Astrocyte (in vitro differentiated cells and primary cell): Measurements from ENCODE around the gene MISP.

Source experiments
- EZH2 ChIP-seq: IDR thresholded peaks from 2 replicates; pipeline ENCODE4 v1.6.1; 2012; ENCODE audit warnings: mild to moderate bottlenecking, low read length, inconsistent platforms; ENCODE audit not compliant: insufficient read depth
- TF ChIP-seq, protein P1 (sequence below): IDR thresholded peaks from 2 replicates; pipeline ENCODE4 v1.5.1; 2011; ENCODE audit warnings: low read depth, mild to moderate bottlenecking, inconsistent platforms, low read length, moderate library complexity; ENCODE audit not compliant: insufficient read depth

DNA sequence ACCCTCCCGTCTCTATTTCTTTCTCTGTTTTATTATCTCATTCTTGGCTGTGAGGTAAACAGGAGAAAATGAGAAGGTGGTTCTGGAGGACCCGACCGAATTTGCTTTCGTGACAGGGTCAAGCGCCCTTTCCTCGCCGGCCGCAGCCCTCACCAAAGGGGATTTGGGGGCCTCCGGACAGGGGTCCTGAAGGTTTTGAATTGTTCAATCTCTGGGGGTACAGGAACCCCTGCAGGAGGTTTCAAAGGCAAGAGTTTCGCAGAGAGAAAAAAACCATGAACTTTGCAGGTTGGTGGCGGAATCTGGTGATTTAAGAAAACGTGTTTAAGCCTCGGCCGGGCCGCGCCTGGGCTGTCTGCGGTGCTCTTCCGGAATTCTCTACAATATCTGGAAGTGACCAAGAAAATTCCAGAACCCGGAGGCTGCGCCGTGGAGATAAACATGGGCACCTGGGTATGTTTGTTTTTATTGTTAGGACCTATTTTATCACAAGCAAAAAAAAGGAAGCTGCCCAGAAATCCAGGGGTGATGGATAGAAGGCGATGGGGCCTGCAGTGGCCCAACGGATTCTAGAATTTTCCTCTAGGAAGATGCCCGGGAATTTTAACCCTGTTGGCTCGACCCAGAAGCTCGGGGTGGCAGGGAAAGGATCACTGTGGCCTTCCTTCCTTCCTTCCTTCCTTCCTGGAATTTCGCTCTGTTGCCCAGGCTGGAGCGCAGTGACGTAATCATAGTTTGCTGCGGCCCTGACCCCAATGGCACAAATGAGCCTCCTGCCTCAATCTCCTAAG lies 32.2 kb downstream of the MISP start:
- TF ChIP-seq, protein P1, sequence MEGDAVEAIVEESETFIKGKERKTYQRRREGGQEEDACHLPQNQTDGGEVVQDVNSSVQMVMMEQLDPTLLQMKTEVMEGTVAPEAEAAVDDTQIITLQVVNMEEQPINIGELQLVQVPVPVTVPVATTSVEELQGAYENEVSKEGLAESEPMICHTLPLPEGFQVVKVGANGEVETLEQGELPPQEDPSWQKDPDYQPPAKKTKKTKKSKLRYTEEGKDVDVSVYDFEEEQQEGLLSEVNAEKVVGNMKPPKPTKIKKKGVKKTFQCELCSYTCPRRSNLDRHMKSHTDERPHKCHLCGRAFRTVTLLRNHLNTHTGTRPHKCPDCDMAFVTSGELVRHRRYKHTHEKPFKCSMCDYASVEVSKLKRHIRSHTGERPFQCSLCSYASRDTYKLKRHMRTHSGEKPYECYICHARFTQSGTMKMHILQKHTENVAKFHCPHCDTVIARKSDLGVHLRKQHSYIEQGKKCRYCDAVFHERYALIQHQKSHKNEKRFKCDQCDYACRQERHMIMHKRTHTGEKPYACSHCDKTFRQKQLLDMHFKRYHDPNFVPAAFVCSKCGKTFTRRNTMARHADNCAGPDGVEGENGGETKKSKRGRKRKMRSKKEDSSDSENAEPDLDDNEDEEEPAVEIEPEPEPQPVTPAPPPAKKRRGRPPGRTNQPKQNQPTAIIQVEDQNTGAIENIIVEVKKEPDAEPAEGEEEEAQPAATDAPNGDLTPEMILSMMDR = no peak
- TF ChIP-seq EZH2 = no peak
